Esophagus muscularis mucosa (tissue), 4 donors: ENCODE data around the gene ETV3. TPM values are rescaled to one million over a fixed set of nuclear protein-coding genes. Genes with fewer than 3 reads are reported as not detected.

Experiments
- DNase-seq: peaks from one replicate; pipeline ENCODE4 v3.0.0-alpha.2; 2017; ENCODE audit errors: extremely low spot score
- H3K27ac ChIP-seq, 4 donors: fragments of 200-600 bp; sonication (generic); replicated peaks in 1 of 4; 1 replicate in 3 of 4; 2 replicates in 1 of 4; pipeline ENCODE4 v1.5.1; 2016 to 2019; ENCODE audit warnings: mild to moderate bottlenecking in 1 of 4
- H3K27me3 ChIP-seq, 4 donors: fragments of 200-600 bp; sonication (generic); one replicate each; pipeline versions ENCODE4 v1.5.1 to v1.6.0; 2016 to 2019
- H3K36me3 ChIP-seq, 4 donors: fragments of 200-600 bp; sonication (generic); one replicate each; pipeline ENCODE4 v1.5.1; 2016 to 2019
- H3K4me1 ChIP-seq, 4 donors: fragments of 200-600 bp; sonication (generic); one replicate each; pipeline ENCODE4 v1.5.1; 2016 to 2019
- H3K4me3 ChIP-seq, 4 donors: fragments of 200-600 bp; sonication (generic); 1 replicate in 2 of 4; 2 replicates in 2 of 4; pipeline ENCODE4 v1.5.1; 2016 to 2019; ENCODE audit warnings: mild to moderate bottlenecking in 4 of 4, moderate library complexity in 1 of 4
- H3K9me3 ChIP-seq, 4 donors: fragments of 200-600 bp; sonication (generic); 1 replicate in 3 of 4; 2 replicates in 1 of 4; pipeline ENCODE4 v1.5.1; 2016 to 2019
- CTCF ChIP-seq, 3 experiments: fragments of 200-600 bp in 2 of 3; fragments of 450-650 bp in 1 of 3; sonication (generic) in 2 of 3; IDR thresholded peaks; one replicate each; pipeline ENCODE4 v1.5.1; 2017 to 2019; ENCODE audit warnings: antibody characterized with exemption in 3 of 3, mild to moderate bottlenecking in 2 of 3, moderate library complexity in 1 of 3
- EP300 ChIP-seq: sonication (generic); formaldehyde crosslinking; IDR thresholded peaks from one replicate; pipeline ENCODE4 v1.6.1; 2017; ENCODE audit warnings: antibody characterized with exemption
- POLR2A ChIP-seq: fragments of 450-650 bp; IDR thresholded peaks from one replicate; pipeline ENCODE4 v1.6.1; 2017; ENCODE audit warnings: antibody characterized with exemption, moderate library complexity, mild to moderate bottlenecking, low read depth
- POLR2AphosphoS5 ChIP-seq, 2 donors: sonication (generic); formaldehyde crosslinking; IDR thresholded peaks; one replicate each; pipeline ENCODE4 v1.6.1; 2017; ENCODE audit warnings: antibody characterized with exemption in 2 of 2
- WGBS: methylation state at CpG from one replicate; pipeline ENCODE4 v1.1.5; 2018; 5-methylcytosine and 5-hydroxymethylcytosine counted together
- intact Hi-C: fragments of 100-400 bp; cut with DNase I; formaldehyde crosslinking; loops from one replicate; pipeline ENCODE4 v1.15.1; 2023
- total RNA-seq, 4 donors: library from RNA; depleted of rRNA; stranded (reverse); fragments of >200 nt; gene quantifications; one replicate each; pipeline versions ENCODE4 v1.1.0 to v1.2.1, GENCODE V29; 2016

The ETV3 gene
- total RNA-seq, 4 donors from 2014 or later = 16.6 to 20.0 (median 19.2) TPM

- intact Hi-C loops = no loop called here
These were observed 32.0 kb downstream of the ETV3 start for GRCh38 chr1:157105988-157106812.

GRCh38 chr1:157105298-157105987 is 32.8 kb downstream of the ETV3 start:
- TF ChIP-seq EP300 (no peak), POLR2A (no peak), POLR2AphosphoS5 (IDR thresholded peaks at IDR 0.05) (no peak), CTCF (IDR thresholded peaks at IDR 0.05) (no peak)
- Histone ChIP-seq H3K9me3 (no peaks in the 10 kb centered on the region), H3K27ac (no peak overlapping the region), H3K4me1 (no peaks in the 10 kb centered on the region), H3K4me3 (no peak overlapping the region), H3K27me3 (peaks cover 0 to 55% (median 9%) of the 10 kb centered on the region in 4 donors), H3K36me3 (no peaks in the 10 kb centered on the region)
- WGBS = 63% methylated on average over 14 of the region's 14 CpGs
- DNase-seq = no peak
- intact Hi-C loops = no loop called here

More at GRCh38 chr1:157105988-157106812, 32.0 kb downstream of the ETV3 start:
- Histone ChIP-seq H3K27ac (no peak overlapping the region), H3K27me3 (peaks cover 0 to 63% (median 9%) of the 10 kb centered on the region in 4 donors), H3K9me3 (no peaks in the 10 kb centered on the region), H3K36me3 (no peaks in the 10 kb centered on the region), H3K4me3 (no peak overlapping the region), H3K4me1 (no peaks in the 10 kb centered on the region)
- TF ChIP-seq EP300 (no peak), CTCF (IDR thresholded peaks at IDR 0.05) (no peak), POLR2A (no peak), POLR2AphosphoS5 (IDR thresholded peaks at IDR 0.05) (no peak)
- no peak for DNase-seq
- 70% methylated on average over 6 of the region's 6 CpGs for WGBS

GRCh38 chr1:157104598-157105293 is 33.4 kb downstream of the ETV3 start:
- Histone ChIP-seq H3K27ac (no peak overlapping the region), H3K27me3 (peaks cover 0 to 48% (median 9%) of the 10 kb centered on the region in 4 donors), H3K36me3 (no peaks in the 10 kb centered on the region), H3K4me3 (no peak overlapping the region), H3K9me3 (no peaks in the 10 kb centered on the region), H3K4me1 (no peaks in the 10 kb centered on the region)
- intact Hi-C loops = no loop called here
- no peak for TF ChIP-seq POLR2A
- no peak for DNase-seq
- 69% methylated on average over 6 of the region's 6 CpGs for WGBS

DNA sequence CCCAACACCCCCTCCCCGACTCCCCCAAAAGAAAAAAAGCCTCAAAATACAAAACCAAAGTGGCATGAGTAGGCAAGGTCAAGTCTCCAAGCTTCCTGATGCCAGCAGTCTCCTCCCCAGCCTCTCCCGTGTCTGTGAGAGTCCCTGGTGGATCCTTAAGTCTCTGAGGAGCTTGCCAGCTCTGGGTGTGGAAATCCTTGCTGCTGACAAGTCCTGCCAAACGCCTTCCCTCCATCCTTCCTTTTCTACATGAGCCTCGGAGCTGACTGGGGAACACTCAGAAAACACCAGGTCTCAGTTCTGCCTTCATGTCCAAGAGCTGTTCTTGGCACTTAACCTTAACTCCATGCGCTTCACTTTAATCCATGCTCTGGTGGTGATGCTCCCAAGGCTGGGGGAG is 34.9 kb downstream of the ETV3 start:
- H3K9me3 ChIP-seq = no peaks in the 10 kb centered on the region
- intact Hi-C loops = no loop called here
- H3K27ac ChIP-seq = no peak overlapping the region
- WGBS = 55% methylated on average over 4 of the region's 5 CpGs
- no peaks in the 10 kb centered on the region for H3K4me1 ChIP-seq
- no peak overlapping the region for H3K4me3 ChIP-seq
- H3K27me3 ChIP-seq = peaks cover 0 to 33% (median 4%) of the 10 kb centered on the region in 4 donors
- DNase-seq = no peak
- TF ChIP-seq POLR2A (no peak), EP300 (no peak), CTCF (IDR thresholded peaks at IDR 0.05) (no peak), POLR2AphosphoS5 (IDR thresholded peaks at IDR 0.05) (no peak)
- no peaks in the 10 kb centered on the region for H3K36me3 ChIP-seq

DNA sequence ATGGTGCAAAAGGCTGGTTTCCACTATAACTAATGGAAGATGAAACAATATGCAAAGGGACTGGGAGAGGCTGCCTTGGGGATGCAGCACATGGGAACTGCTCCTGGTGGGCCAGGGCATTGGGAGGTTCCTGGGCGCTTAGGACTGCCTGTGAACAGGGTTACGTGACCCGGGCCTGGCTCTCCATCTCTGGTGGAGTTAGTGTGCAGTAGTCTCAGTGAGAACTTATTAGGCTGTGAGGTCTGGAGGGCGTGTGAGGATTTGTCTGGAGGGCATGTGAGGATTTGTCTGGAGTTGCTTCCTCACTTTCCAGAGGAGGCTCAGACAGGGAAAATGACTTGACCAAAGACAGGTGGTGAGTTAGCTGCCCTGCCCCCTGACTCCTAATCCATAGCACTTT is 37.0 kb downstream of the ETV3 start:
- Histone ChIP-seq H3K27me3 (peaks cover 0 to 12% (median 0%) of the 10 kb centered on the region in 4 donors), H3K36me3 (no peaks in the 10 kb centered on the region), H3K4me3 (no peak overlapping the region), H3K4me1 (no peaks in the 10 kb centered on the region), H3K9me3 (no peaks in the 10 kb centered on the region), H3K27ac (no peak overlapping the region)
- DNase-seq = no peak
- TF ChIP-seq CTCF (IDR thresholded peaks at IDR 0.05) (no peak), EP300 (no peak), POLR2AphosphoS5 (IDR thresholded peaks at IDR 0.05) (no peak), POLR2A (no peak)
- 83% methylated on average over 4 of the region's 4 CpGs for WGBS
- intact Hi-C loops = no loop called here
